ENCODE data around the gene APBB2. TPM values are rescaled to one million over a fixed set of nuclear protein-coding genes. Genes with fewer than 3 reads are reported as not detected.

Gene APBB2
- total RNA-seq, 4 donors from 2014 or later, result 32.4 to 133 (median 92.1) TPM

DNA sequence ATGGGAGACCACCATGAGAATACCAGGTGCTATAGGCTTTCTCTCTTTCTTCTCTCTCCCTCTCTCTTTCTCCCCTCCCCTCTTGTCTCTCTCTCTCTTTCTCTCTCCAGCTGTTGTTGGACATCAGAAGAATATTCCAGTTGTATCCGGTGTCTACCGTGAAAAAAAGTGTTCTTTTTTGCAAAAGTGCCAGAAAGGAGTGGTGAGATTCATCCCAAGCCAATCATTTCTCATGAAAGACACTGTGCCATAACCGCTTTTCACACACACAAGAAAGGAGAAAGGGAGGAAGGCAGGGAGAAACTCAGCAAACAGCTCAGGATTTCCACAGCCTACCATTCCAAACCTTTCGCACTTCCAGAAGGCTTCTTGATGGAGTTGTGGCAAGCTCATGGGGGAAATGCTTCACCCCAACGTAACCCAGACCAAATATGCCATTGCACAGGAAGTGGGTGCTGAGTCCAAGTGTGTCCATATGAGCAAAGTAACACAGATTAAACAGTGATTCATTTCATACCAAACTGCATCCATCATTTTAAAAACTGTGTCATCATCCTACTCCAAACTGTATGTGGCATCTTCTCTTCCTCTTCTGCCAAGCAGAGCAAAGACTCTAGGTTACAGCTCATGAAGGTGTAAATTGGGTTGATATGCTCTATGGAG is 224.0 kb downstream of the APBB2 start:
- Histone ChIP-seq H3K9me3 (no peaks in the 10 kb centered on the region), H3K27ac (no peak overlapping the region), H3K4me1 (peaks cover 0 to 9% of the 10 kb centered on the region in 2 donors), H3K36me3 (no peaks in the 10 kb centered on the region), H3K27me3 (no peaks in the 10 kb centered on the region), H3K4me3 (no peak overlapping the region)
- TF ChIP-seq, protein P1, sequence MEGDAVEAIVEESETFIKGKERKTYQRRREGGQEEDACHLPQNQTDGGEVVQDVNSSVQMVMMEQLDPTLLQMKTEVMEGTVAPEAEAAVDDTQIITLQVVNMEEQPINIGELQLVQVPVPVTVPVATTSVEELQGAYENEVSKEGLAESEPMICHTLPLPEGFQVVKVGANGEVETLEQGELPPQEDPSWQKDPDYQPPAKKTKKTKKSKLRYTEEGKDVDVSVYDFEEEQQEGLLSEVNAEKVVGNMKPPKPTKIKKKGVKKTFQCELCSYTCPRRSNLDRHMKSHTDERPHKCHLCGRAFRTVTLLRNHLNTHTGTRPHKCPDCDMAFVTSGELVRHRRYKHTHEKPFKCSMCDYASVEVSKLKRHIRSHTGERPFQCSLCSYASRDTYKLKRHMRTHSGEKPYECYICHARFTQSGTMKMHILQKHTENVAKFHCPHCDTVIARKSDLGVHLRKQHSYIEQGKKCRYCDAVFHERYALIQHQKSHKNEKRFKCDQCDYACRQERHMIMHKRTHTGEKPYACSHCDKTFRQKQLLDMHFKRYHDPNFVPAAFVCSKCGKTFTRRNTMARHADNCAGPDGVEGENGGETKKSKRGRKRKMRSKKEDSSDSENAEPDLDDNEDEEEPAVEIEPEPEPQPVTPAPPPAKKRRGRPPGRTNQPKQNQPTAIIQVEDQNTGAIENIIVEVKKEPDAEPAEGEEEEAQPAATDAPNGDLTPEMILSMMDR (IDR thresholded peaks at IDR 0.05), result no peak
- TF ChIP-seq POLR2A (IDR thresholded peaks at IDR 0.05), result no peak
- DNase-seq, result no peak
- intact Hi-C loops (cut with DNase I; ENCODE audit: low total_unique reads), result no loop called here

DNA sequence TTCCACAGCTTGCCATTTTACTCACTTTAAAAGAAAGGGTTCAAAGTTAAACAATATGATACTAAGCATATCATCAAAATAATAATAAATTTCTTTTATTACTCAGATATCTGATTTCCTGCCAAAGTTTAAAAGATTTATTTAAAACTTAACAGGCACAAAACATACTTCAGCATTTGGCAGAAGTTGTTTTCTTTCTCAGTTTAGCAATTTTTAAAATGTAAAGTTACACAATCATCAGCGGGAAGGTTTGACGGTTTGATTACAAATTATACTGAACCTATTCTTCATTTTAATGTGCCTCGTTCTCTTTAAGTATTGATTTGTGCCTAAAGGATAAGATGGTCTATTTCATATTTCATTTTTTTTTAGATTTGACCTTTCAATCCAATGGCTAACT is 227.2 kb downstream of the APBB2 start:
- H3K27me3 ChIP-seq, result no peaks in the 10 kb centered on the region
- no peaks in the 10 kb centered on the region for H3K36me3 ChIP-seq
- no peaks in the 10 kb centered on the region for H3K9me3 ChIP-seq
- H3K4me1 ChIP-seq, result peaks cover 0 to 9% of the 10 kb centered on the region in 2 donors
- DNase-seq, result no peak
- intact Hi-C loops (cut with DNase I; ENCODE audit: low total_unique reads), result no loop called here
- H3K4me3 ChIP-seq, result no peak overlapping the region
- TF ChIP-seq, protein P1 (IDR thresholded peaks at IDR 0.05), result no peak
- no peak for TF ChIP-seq POLR2A (IDR thresholded peaks at IDR 0.05)
- no peak overlapping the region for H3K27ac ChIP-seq

DNA sequence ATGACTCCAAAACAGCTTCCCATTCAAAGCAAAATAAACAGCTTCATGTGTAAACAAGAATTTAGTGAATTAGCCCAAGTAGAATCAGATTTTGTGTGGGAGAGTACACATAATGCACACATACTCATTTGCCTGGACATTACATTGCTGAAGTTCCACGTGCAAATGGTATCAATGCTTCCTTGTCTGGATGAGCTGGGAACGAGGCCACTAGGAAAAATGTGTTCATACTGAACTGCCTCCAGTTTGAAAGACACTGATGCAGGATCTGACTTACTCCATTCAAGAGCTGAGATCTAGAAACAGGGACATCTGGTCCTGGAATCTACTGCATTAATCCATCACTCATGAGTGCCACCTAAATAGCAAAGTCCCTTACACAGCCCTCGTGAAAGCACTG is 228.0 kb downstream of the APBB2 start:
- H3K4me3 ChIP-seq, result no peak overlapping the region
- H3K27ac ChIP-seq, result no peak overlapping the region
- DNase-seq, result no peak
- no peaks in the 10 kb centered on the region for H3K9me3 ChIP-seq
- H3K27me3 ChIP-seq, result no peaks in the 10 kb centered on the region
- TF ChIP-seq, protein P1 (IDR thresholded peaks at IDR 0.05), result no peak
- no peak for TF ChIP-seq POLR2A (IDR thresholded peaks at IDR 0.05)
- intact Hi-C loops (cut with DNase I; ENCODE audit: low total_unique reads), result no loop called here
- H3K36me3 ChIP-seq, result no peaks in the 10 kb centered on the region
- H3K4me1 ChIP-seq, result peaks cover 0 to 9% of the 10 kb centered on the region in 2 donors

DNA sequence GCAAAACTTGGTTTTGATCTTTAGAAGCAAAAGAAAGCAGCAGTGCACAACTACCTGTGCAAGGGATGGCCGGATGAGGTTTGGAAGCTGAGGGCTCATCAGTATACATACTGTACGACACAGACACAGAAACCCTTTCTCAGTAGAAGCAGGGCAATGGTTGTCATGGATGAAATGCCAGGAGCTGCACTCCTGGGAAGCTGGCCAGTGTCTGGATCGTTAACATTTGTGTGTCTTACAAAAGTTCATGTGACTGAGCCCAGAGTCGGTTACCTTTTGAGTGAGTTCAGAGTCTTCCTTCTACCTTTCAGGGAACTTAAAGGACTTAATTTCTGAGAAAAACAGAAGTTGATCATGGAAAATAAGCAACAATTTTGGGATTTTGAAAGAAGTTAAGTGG is 230.3 kb downstream of the APBB2 start:
- Histone ChIP-seq H3K27ac (no peak overlapping the region), H3K27me3 (no peaks in the 10 kb centered on the region), H3K36me3 (no peaks in the 10 kb centered on the region), H3K4me3 (no peak overlapping the region), H3K9me3 (no peaks in the 10 kb centered on the region), H3K4me1 (peaks cover 0 to 9% of the 10 kb centered on the region in 2 donors)
- no peak for TF ChIP-seq POLR2A (IDR thresholded peaks at IDR 0.05)
- TF ChIP-seq, protein P1 (IDR thresholded peaks at IDR 0.05), result no peak
- no peak for DNase-seq
- intact Hi-C loops (cut with DNase I; ENCODE audit: low total_unique reads), result no loop called here

DNA sequence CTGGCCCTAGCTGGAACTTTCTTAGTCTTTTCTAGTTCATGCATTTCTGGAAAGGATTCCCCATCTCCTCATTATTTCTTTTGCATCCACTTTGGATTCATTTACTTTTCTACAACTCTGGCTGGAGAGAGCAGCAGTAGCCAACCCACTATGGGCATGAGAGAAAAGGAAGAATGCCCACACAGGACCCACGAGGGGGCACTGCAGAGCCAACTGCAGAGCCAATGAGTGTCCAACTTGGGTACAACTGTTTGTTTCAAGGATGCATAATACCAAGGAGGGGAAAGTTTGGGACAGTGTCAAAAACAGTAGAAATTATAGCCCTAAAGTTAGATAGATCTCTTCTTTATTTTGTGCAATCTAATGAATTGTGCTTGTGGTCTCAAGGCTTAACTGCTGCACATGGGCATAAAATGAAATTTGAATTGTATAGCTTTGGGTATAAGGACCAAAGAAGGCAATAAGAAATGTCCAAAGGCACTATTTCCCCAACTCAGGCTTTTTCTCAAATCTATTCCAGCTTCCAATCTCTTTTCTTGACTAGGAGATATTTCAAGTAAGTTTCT is 233.9 kb downstream of the APBB2 start:
- Histone ChIP-seq H3K27me3 (no peaks in the 10 kb centered on the region), H3K36me3 (no peaks in the 10 kb centered on the region), H3K4me1 (no peaks in the 10 kb centered on the region), H3K9me3 (no peaks in the 10 kb centered on the region), H3K4me3 (no peak overlapping the region), H3K27ac (no peak overlapping the region)
- no peak for TF ChIP-seq POLR2A (IDR thresholded peaks at IDR 0.05)
- TF ChIP-seq, protein P1 (IDR thresholded peaks at IDR 0.05), result no peak
- intact Hi-C loops (cut with DNase I; ENCODE audit: low total_unique reads), result no loop called here
- DNase-seq, result no peak
